Measurements from ENCODE around the gene GPC1. TPM values are rescaled to one million over a fixed set of nuclear protein-coding genes. Genes with fewer than 3 reads are reported as not detected.

Gene GPC1
- total RNA-seq, 2 donors from 2014 or later: 69.5 to 83.1 TPM

GRCh38 chr2:240410004-240410403 is 25.5 kb upstream of the GPC1 start:
- DNase-seq (ENCODE audit: low spot score): no peak
- intact Hi-C loops (cut with DNase I): no loop called here

- no peak for DNase-seq (ENCODE audit: low spot score)
- intact Hi-C loops (cut with DNase I): no loop called here
Observed at GRCh38 chr2:240410808-240411207, 24.7 kb upstream of the GPC1 start.

- intact Hi-C loops (cut with DNase I): no loop called here
- DNase-seq (ENCODE audit: low spot score): peak; percentile 42
Observed at GRCh38 chr2:240411261-240412160, 24.0 kb upstream of the GPC1 start.

GRCh38 chr2:240412211-240412861 is 23.1 kb upstream of the GPC1 start:
- peak; percentile 73 for DNase-seq (ENCODE audit: low spot score)
- intact Hi-C loops (cut with DNase I): no loop called here

GRCh38 chr2:240412975-240413812 is 22.3 kb upstream of the GPC1 start:
- peak; percentile 51 for DNase-seq (ENCODE audit: low spot score)
- intact Hi-C loops (cut with DNase I): no loop called here

- intact Hi-C loops (cut with DNase I): no loop called here
- DNase-seq (ENCODE audit: low spot score): peak; percentile 44
Observed at GRCh38 chr2:240413813-240414429, 21.5 kb upstream of the GPC1 start.

- no peak for DNase-seq (ENCODE audit: low spot score)
- intact Hi-C loops (cut with DNase I): no loop called here
Observed at GRCh38 chr2:240416821-240417220, 18.6 kb upstream of the GPC1 start.

- DNase-seq (ENCODE audit: low spot score): no peak
- intact Hi-C loops (cut with DNase I): no loop called here
Observed at GRCh38 chr2:240418311-240418710, 17.2 kb upstream of the GPC1 start.

GRCh38 chr2:240419271-240419670 is 16.2 kb upstream of the GPC1 start:
- intact Hi-C loops (cut with DNase I): no loop called here
- peak; percentile 38 for DNase-seq (ENCODE audit: low spot score)

- DNase-seq (ENCODE audit: low spot score): no peak
- intact Hi-C loops (cut with DNase I): no loop called here
Observed at GRCh38 chr2:240419723-240420122, 15.7 kb upstream of the GPC1 start.

GRCh38 chr2:240420206-240421104 is 15.0 kb upstream of the GPC1 start:
- intact Hi-C loops (cut with DNase I): no loop called here
- DNase-seq (ENCODE audit: low spot score): peak; percentile 56

GRCh38 chr2:240421381-240421780 is 14.1 kb upstream of the GPC1 start:
- intact Hi-C loops (cut with DNase I): no loop called here
- DNase-seq (ENCODE audit: low spot score): peak; percentile 59

GRCh38 chr2:240422658-240423329 is 12.7 kb upstream of the GPC1 start:
- no peak for DNase-seq (ENCODE audit: low spot score)
- intact Hi-C loops (cut with DNase I): no loop called here

- DNase-seq (ENCODE audit: low spot score): peak; percentile 61
Observed at GRCh38 chr2:240423788-240424191, 11.7 kb upstream of the GPC1 start.

GRCh38 chr2:240424341-240425235 is 10.9 kb upstream of the GPC1 start:
- intact Hi-C loops (cut with DNase I): no loop called here
- peak; percentile 72 for DNase-seq (ENCODE audit: low spot score)

More at GRCh38 chr2:240423788-240424191, 11.7 kb upstream of the GPC1 start:
- intact Hi-C loops (cut with DNase I): no loop called here

GRCh38 chr2:240425236-240425615 is 10.2 kb upstream of the GPC1 start:
- DNase-seq (ENCODE audit: low spot score): no peak
- intact Hi-C loops (cut with DNase I): no loop called here

GRCh38 chr2:240425697-240426096 is 9.8 kb upstream of the GPC1 start:
- DNase-seq (ENCODE audit: low spot score): no peak
- intact Hi-C loops (cut with DNase I): no loop called here

Data from posterior vena cava (tissue), 2 donors.